Right lobe of liver (tissue), 6 donors: Measurements from ENCODE around the gene SMPX. TPM values are rescaled to one million over a fixed set of nuclear protein-coding genes. Genes with fewer than 3 reads are reported as not detected.

Experiments
- ATAC-seq, 4 donors: fragments of 200-7000 bp; cut with Tn5 transposase; one replicate each; pipeline ENCODE4 v1.9.1; 2020; ENCODE audit warnings: mild to moderate bottlenecking in 4 of 4, moderate library complexity in 4 of 4
- DNase-seq, 3 donors: peaks; one replicate each; pipeline ENCODE4 v3.0.0-alpha.2; 2020
- H3K27ac ChIP-seq, 3 donors: fragments of 200-600 bp; one replicate each; pipeline ENCODE4 v1.8.0; 2022
- H3K27me3 ChIP-seq, 2 donors: fragments of 200-600 bp; one replicate each; pipeline ENCODE4 v1.8.0; 2022
- H3K36me3 ChIP-seq, 4 donors: fragments of 200-600 bp; sonication (generic) in 1 of 4; one replicate each; pipeline versions ENCODE4 v1.5.1 to v1.8.0; 2017 to 2022; ENCODE audit warnings: control low read depth in 1 of 4
- H3K4me1 ChIP-seq, 4 donors: fragments of 200-600 bp; sonication (generic) in 1 of 4; one replicate each; pipeline versions ENCODE4 v1.5.1 to v1.8.0; 2017 to 2022; ENCODE audit warnings: control low read depth in 1 of 4
- H3K4me3 ChIP-seq, 3 donors: fragments of 200-600 bp; one replicate each; pipeline ENCODE4 v1.8.0; 2022
- H3K9me3 ChIP-seq, 4 donors: fragments of 200-600 bp; sonication (generic) in 1 of 4; one replicate each; pipeline versions ENCODE4 v1.5.1 to v1.8.0; 2017 to 2022; ENCODE audit warnings: control low read depth in 1 of 4
- CTCF ChIP-seq, 4 donors: fragments of 200-600 bp in 3 of 4; fragments of 450-650 bp in 1 of 4; IDR thresholded peaks; one replicate each; pipeline versions ENCODE4 v1.5.1 to v1.8.0; 2016 to 2022; ENCODE audit warnings: antibody characterized with exemption in 4 of 4, mild to moderate bottlenecking in 2 of 4
- POLR2A ChIP-seq: fragments of 450-650 bp; IDR thresholded peaks from one replicate; pipeline ENCODE4 v1.6.1; 2017; ENCODE audit warnings: antibody characterized with exemption, mild to moderate bottlenecking
- WGBS: methylation state at CpG from one replicate; pipeline ENCODE4 v1.1.6; 2018; ENCODE audit warnings: low coverage, low lambda C conversion rate; ENCODE audit not compliant: insufficient coverage; ENCODE audit errors: missing lambda C conversion rate; 5-methylcytosine and 5-hydroxymethylcytosine counted together
- intact Hi-C, 2 donors: fragments of 100-400 bp; cut with DNase I; formaldehyde crosslinking; loops; one replicate each; pipeline versions ENCODE4 v1.11.2 to v1.14.1; 2022
- total RNA-seq, 6 experiments: library from RNA; depleted of rRNA in 2 of 6; stranded (reverse); fragments of >200 nt in 2 of 6; fragmentation: NEBNext Ultra II Directional in 3 of 6; extraction: Animal tissue kit (Norgen Biotek cat#: 25700) in 3 of 6; gene quantifications; one replicate each; pipeline versions ENCODE4 v1.1.0 to v1.2.4, GENCODE V29; 2016 to 2023
- donor health status: DM: no; HTN: yes; CAD: no.
- donor health status: DM: no; HTN: no; CAD: no.
- donor health status: DM: no; HTN: no; CAD: no.
- donor health status: DM: no; HTN: yes; CAD: no.
- donor health status: DM: no; HTN: yes; CAD: no.

SMPX gene
- total RNA-seq, 6 experiments from 2014 or later: 0.32 to 1.1 (median 0.56) TPM; not detected in 1

GRCh38 chrX:21723084-21723483 is 34.8 kb downstream of the SMPX start:
- Histone ChIP-seq H3K4me1 (no peaks in the 10 kb centered on the region), H3K36me3 (no peaks in the 10 kb centered on the region), H3K4me3 (no peak overlapping the region), H3K9me3 (no peaks in the 10 kb centered on the region), H3K27me3 (no peaks in the 10 kb centered on the region), H3K27ac (no peak overlapping the region)
- DNase-seq: no peak
- intact Hi-C loops: no loop called here
- no peak for TF ChIP-seq CTCF (IDR thresholded peaks at IDR 0.05)
- no peak for TF ChIP-seq POLR2A
- ATAC-seq: no peak

- ATAC-seq (no peak), DNase-seq (no peak)
- Histone ChIP-seq H3K4me1 (no peaks in the 10 kb centered on the region), H3K27me3 (no peaks in the 10 kb centered on the region), H3K36me3 (no peaks in the 10 kb centered on the region), H3K9me3 (no peaks in the 10 kb centered on the region), H3K27ac (no peak overlapping the region), H3K4me3 (no peak overlapping the region)
- WGBS: 33% methylated on average over 2 of the region's 3 CpGs
- intact Hi-C loops: no loop called here
- TF ChIP-seq POLR2A (no peak), CTCF (IDR thresholded peaks at IDR 0.05) (no peak)
Measured at GRCh38 chrX:21721195-21721594, 36.7 kb downstream of the SMPX start.

GRCh38 chrX:21718575-21718974 is 39.3 kb downstream of the SMPX start:
- Histone ChIP-seq H3K27ac (no peak overlapping the region), H3K27me3 (no peaks in the 10 kb centered on the region), H3K9me3 (no peaks in the 10 kb centered on the region), H3K4me1 (no peaks in the 10 kb centered on the region), H3K36me3 (no peaks in the 10 kb centered on the region), H3K4me3 (no peak overlapping the region)
- TF ChIP-seq CTCF (IDR thresholded peaks at IDR 0.05) (no peak), POLR2A (no peak)
- no peak for ATAC-seq
- DNase-seq: no peak
- intact Hi-C loops: no loop called here
- 72% methylated on average over 5 of the region's 5 CpGs for WGBS

GRCh38 chrX:21717802-21718201 is 40.1 kb downstream of the SMPX start:
- intact Hi-C loops: no loop called here
- WGBS: 73% methylated on average over 7 of the region's 7 CpGs
- ATAC-seq (no peak), DNase-seq (no peak)
- Histone ChIP-seq H3K4me1 (no peaks in the 10 kb centered on the region), H3K27ac (no peak overlapping the region), H3K9me3 (no peaks in the 10 kb centered on the region), H3K4me3 (no peak overlapping the region), H3K36me3 (no peaks in the 10 kb centered on the region), H3K27me3 (no peaks in the 10 kb centered on the region)
- TF ChIP-seq POLR2A (no peak), CTCF (IDR thresholded peaks at IDR 0.05) (no peak)

- Histone ChIP-seq H3K4me3 (no peak overlapping the region), H3K4me1 (no peaks in the 10 kb centered on the region), H3K27ac (no peak overlapping the region), H3K9me3 (no peaks in the 10 kb centered on the region), H3K27me3 (no peaks in the 10 kb centered on the region), H3K36me3 (no peaks in the 10 kb centered on the region)
- 29% methylated on average over 2 of the region's 2 CpGs for WGBS
- DNase-seq (no peak), ATAC-seq (no peak)
- intact Hi-C loops: no loop called here
- TF ChIP-seq POLR2A (no peak), CTCF (IDR thresholded peaks at IDR 0.05) (no peak)
Measured at GRCh38 chrX:21715825-21716224, 42.1 kb downstream of the SMPX start.
